Left hindlimb (tissue), 1 donor: ENCODE measurements around the gene ATF4.
"Not testable (repeated sequence)": the region's sequence is repeated elsewhere in the genome, so short reads cannot be mapped to it uniquely, and the experiment has no call there.

Source experiments
- DNase-seq: peaks from one replicate; pipeline ENCODE4 v3.0.0-alpha.2; 2018

Gene ATF4

DNA sequence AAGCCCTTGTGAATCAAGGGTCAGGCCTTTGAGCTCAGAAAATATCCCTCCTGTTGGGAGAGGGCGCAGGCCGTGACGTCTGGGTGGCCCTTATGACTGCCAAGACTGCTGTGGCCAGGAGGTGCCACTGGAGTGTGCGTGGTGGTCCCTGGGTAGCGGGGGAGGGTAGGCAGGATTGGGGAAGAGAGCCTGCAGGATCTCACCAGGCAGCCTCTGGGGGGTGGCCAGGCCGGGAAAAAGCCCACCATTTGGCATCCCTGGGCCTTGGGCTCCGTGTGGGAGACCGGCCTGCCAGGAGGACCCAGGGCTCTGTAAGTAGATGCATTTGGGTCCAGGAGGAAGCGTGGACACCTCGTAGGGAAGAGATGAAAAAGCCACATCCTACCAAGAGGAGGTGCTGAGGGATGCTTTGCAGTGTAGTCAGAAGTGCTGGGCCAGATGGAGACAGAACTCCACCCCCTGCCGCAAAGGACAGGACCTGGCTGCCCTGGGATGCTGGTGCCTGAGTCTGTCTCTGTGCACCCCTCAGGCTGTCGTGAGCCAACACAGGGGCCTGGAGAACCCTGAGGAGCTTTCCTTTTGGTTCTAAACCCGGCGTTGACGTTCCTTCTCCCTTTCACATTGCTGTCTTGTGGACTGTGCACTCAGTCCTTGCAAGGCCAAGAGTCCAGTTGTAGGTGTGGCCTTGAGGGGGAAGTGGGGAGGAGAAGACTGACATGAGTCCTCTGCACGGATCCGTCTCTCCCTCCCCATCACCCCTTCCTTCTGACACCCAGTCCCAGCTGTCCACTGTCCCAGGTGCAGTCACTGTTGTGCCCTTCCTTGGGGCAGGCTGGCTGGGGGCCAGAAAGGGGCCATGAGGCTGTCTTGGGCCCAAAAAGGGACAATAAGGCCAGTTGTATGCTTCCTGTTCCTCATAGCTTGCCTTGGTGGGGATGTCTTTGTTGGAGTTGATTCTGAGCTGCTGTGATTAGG lies 31.0 kb upstream of the ATF4 start:
- no peak for DNase-seq

DNA sequence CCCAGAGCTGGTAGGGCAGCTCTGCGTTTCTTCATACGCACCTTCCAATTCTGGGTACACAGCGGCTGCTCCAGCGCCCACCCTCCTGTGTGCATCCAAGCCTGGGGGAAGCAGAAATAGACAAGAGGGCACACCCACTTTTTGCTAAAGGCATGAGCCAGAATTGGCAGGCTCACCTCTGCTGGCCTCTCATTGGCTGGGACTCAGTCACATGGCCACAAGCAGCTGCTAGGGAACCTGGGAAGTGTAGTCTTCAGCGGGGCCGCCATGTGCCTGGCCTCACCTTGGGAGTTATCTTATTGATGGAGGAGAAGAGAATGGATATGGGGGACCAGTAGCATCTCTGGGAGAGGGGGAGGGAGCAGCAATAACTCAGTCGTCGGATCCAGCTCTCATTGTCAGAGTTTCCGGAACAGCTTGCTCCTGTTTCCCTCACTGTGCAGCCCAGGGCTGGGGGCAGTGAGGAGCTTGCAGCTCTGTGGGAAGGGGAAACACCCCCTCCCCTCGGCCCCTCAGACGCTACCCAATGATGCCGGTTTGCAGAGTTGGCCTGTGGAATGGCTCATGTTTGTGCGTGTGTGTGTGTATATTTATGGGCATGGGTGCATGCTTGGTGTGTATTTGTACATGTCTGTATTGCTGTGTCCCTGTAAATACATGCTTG lies 30.1 kb upstream of the ATF4 start:
- DNase-seq: peak; percentile 79

DNA sequence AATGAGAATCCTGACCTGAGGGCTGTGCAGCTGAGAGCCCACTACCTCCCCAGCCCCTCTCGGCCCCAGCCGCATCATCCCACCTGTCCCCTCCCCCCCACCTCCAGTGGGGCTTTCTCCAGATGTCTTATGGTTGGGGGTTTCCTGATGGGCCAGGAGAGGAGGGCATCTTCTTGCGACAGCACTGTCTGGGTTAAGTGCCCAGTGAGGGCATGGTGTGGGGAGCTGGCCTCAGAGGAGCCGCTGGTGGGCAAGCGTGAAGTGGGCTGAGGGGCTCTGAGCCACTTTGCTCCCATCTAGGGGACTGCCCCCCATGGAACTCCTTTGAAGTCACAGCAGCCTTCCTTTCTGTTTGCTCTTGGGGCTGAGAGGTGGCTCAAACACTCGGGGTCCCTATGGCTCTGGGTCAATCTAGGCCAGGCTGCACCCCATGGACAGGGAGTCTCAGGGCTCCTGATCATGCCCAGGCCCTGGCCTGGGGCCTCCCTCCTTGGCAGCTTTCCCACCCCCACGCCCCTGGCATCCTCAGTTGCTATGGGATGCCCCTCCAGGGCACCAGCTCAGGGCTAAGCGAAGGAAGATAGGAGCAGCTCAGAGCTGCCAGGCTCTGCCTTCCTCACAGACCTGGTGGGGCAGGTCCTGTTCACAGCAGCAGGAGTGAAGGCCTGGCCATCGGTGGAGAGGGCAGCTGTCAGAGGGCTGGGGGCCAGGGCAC lies 29.2 kb upstream of the ATF4 start:
- no peak for DNase-seq

DNA sequence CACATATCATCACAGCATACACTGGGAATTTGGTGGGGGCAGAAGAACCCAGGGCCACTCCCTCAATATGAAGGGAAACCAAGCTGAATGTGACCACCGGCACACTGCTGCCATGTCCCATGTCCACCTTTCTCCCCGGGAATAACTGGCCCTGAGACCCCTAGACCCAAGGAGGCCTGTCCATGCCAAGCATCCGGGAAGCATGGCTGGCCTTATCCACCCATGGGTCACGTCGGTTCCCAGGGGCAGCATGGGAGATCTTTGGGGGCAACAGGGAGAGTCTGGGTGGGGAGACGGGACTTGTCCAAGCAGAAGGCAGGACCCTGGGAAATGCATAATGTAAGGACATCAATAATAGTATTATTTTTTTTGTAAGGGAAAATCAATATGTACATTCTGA lies 28.7 kb upstream of the ATF4 start:
- DNase-seq: no peak

DNA sequence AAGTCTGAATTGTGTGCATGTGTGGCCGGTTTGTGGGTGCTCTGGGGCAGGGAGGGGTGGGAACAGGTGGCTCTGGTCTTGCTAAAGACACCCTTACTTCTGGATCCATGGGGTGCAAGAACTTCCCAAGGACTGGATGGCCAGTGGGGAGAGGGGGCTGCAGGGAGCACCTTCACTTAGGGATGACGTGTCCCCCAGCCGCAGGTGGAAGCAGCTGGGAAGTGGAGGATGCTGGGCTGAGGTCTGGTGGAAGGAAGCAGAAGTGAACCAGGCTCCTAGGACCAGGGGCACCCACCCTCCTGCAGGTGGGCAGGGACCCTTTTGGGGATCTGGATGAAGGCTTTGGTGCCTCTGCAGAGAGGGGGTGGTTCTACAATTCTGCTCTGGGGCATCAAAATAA lies 28.2 kb upstream of the ATF4 start:
- DNase-seq: no peak

DNA sequence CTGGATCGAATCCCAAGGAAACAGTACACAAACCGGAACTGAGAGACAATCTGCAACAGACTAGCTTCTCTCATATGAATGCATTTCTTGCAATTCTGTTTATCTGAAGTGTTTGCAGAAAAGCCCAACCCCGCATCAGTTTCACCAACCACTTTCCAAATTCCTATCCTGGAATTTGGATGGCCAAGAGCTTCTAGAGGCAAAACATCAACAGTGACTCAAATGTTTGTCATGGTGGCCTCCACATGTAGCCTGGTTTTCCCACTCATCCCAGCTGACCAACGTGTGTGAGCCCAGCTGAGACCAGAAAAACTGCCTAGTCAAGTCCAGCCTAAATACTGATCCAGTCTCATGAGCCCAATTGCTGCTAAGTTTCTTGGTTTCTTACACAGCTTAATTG lies 26.6 kb upstream of the ATF4 start:
- DNase-seq: no peak

DNA sequence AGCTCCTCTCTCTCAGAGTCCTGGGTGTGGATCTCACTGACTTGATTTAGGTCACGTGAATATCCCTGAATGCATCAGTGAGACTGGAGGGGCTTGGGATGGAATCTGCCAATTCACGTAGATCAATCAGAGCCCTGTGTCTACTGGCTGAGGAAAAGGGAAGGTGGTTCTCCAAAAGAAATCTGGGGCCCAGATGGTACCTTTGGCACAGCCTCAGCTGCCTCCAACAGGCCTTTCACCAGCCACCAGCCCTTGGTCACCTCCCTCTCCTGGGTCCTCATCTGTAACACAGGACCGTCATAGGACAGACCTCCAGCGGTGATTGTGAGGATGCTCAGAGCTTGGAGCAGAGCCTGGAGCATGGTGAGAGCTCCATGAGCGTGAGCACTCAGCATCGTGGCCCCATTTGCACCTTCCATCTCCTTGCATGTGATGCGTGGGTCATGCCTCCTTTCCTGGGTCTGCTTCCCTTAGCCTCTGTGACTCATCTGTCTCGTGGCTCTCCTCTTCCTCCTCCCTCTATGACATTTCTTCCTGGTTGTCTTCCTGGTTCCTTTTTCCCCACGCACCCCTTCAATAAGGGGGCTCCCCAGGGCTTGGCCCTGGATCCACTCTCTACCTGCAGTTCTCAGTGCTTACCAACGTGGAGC lies 25.8 kb upstream of the ATF4 start:
- no peak for DNase-seq

DNA sequence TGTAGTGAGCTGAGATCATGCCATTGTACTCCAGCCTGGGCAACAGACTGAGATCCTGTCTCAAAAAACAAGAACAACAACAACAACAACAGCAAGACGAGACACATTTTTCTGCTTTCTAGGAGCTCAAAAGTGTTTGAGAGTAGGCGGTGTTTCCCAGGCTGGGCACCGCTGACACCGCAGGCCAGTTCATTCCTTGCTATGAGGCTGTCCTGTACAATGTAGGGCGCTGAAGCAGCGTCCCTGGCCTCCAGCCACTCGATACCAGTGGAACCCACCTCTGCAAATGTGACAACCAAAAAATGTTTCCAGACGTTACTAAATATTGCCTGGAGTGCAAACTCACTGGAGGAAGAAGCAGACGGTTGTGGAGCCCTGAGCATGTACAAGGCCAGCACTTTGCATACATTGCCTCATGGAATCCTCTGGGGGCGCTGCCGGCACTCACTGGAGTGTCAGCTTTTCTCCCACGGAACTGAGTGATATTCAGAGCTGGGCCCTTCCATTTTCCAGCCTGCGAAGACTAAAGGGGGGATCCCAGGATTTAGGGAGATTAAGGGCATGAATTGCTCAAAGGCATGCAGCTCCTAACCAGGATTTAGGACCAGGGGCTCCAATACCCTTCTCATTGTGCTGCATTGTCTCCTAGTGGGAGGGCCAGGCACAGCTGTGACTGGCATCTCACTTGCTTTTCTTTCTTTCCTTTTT lies 24.1 kb upstream of the ATF4 start:
- peak; percentile 71 for DNase-seq

DNA sequence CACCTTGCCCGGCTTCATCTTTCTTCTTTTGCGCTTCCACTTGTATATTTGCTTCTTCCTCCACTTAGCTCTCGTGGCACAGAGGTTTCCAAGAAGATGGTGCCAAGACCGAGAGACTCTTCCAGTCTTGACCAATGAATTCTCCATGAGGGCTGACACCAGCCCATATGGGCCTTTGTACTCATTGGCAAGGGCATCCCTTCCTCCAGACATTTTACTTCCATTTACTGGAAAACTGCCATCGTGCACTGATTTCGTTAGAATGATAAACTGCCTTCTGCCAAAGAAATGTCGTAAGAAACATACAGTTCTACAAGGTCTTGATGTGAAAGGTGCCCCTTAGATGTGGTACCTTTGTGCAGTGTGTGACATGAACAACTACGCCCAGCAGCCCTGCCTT lies 22.9 kb upstream of the ATF4 start:
- no peak for DNase-seq

DNA sequence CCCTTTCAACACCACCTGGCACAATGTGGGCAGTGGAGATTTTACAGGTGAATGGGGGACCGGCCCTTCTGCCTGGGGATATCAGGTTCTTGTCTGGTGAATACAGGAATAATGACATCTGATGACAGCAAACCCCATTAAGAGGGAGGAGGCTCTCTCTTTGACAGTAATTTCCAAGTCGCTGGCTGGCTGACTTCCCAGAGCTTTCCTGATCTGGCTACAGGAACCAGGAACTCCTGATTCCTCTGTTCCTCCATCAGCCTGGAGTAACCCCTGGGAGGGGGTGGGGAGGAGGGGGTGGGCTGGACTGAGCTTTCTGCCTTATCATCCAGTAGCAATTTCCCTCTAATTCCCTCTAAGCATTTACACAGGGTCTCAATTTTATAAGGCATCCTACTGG lies 22.0 kb upstream of the ATF4 start:
- DNase-seq: no peak

DNA sequence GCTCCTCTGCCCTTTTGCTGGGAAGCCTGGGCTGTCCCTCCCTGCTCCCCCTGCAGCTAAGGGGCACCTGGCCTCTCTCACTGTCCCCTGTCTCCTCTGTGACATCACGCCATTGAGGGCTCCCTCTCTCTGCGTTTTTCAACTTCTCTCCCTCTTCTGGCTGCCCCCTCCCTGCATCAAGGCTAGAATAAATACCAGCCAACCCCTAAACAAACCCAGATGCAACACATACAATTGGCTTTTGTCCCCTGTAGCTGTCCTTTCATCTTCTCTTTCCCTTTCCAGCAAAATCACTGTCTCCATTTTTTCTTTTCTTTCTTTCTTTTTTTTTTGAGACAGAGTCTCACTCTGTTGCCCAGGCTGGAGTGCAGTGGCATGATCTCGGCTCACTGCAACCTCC lies 21.6 kb upstream of the ATF4 start:
- no peak for DNase-seq

DNA sequence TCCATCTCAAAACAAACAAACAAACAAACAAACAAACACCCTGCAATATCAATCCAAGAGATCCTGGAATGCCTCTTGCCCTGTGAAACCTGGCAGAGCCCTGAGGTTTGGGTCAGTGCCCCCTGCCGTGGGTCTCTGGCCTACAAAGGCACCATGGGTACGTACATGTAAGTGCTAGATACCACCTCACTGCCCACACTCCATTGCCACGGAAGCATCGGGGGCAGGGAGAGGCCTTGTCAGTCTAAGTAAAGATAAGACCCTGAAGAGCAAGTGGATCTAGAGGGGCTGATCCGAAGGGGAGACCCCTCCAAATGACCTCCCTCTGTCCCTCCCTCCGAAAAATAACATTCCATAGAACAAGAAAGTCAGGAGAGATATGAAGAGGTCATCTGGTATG lies 20.3 kb upstream of the ATF4 start:
- DNase-seq: no peak

DNA sequence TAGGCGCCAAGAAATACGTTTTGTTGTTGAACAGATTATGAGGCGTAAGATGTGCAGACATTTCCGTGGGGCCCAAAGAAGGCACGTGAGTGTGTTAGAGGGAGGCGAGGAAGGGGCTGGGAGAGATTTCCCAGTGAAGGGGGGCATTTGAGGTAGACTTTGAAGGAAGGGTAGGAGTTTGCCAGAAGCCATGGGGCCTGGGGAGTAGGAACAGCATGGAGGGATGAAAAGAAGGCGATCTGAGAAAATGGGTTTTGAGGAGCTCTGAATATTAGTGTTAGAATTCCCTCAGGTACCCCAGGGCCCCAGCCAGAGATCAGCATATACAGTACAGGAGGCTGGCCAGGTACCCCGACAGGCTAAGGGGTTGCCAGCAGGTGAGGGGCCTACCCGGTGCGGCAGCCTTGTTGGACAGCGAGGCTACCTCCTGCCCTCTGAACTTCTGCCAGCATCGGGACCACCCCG lies 18.7 kb upstream of the ATF4 start:
- no peak for DNase-seq

DNA sequence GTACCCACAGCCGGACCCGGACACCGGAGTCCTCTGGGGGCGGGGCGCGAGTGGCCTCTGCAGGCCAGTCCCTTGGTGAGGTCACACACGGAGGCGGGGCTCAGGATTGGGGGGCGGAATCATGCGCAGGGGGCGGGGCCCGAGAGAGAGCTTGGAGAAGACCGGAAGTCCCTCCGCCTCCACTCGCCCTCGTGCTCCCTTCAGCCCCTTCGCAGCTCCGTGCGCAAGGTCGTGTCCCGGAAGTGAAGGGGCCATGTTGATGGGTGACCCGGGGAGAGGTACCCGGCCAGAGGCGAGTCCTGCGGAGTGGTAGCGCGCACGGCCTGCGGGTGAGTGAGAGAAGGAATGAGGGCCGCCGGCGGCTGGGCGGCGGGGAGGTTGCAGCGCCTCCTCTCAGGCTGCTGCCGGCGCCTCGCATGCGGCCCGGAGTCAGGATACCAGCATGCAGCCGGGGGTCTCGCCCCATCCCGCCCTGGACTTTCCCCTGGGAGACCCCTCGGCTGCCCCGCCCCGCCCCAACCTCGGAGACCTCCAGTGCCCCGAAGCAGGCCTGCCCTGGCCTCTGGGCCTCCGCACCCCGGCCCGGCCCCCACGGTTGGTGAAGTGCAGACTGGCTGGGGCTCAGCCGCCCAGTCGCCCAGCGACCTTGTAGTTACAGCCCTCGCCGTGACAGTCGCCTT lies 18.1 kb upstream of the ATF4 start, which contains the start of gene MIEF1:
MIEF1 (plus strand) TSS at position 182 of the 680 bp plus-strand sequence. CDS start 9,005 bp downstream, outside the sequence.
- peak; percentile 98 for DNase-seq

DNA sequence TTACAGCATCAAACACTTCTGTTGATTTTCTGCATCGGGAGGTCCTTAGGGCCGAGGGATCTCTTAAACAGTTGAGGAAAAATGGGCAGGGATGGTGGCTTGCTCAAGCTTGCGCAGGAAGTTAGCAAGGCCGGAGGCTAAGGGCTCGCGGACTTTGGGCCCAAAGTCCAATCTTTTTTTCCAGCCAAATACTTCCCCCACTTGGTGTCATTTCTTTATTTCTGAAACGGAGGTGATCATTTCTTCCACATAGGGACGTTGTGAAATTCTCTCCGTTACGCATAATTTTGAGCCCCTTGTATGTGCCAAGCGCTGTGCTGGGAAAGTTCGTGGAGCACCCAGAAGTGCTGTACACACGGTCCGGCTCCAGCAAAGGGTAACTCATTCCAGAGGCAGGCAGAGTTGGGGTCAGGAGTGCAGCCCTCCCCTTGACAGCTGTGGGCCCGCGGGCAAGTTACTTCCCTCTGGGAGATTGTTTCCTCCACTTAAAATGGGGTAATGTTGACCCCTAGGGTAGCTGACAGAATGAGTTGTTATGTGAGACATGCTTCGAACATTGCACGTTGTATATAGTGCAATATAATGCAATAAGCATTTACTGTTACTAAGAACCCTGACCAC lies 17.5 kb upstream of the ATF4 start:
- no peak for DNase-seq

DNA sequence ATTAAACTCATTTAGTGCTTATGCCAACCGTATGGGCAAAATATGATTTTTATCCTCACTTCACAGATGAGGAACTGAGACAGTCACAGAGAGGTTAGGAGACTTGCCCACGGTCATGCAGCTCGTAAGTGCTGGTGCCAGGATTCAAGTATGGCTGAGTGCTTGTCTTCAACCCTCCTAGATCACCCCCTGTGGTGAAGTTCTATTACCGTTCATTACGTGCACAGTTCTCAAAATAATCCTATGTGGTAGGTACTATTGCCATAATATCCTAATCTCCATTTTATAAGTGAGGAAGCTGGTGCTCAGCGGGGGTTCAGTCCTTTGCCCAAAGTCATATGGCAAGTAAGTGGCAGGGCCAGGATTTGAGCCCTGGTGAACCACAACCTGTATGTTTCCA lies 16.7 kb upstream of the ATF4 start:
- DNase-seq: no peak

DNA sequence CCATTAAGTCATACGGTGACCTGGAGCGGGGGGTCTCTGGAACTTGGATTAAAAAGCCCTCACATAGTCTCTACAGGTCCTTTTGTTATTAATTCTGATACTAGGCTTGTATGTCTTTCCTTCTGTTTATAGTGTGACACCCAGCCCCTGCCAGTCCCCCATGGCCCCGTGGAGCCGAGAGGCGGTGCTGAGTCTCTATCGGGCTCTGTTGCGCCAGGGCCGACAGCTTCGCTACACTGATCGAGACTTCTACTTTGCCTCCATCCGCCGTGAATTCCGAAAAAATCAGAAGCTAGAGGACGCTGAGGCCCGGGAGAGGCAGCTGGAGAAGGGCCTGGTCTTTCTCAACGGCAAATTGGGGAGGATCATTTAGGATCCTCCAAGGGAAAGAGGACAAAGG lies 16.3 kb upstream of the ATF4 start:
- DNase-seq: no peak

DNA sequence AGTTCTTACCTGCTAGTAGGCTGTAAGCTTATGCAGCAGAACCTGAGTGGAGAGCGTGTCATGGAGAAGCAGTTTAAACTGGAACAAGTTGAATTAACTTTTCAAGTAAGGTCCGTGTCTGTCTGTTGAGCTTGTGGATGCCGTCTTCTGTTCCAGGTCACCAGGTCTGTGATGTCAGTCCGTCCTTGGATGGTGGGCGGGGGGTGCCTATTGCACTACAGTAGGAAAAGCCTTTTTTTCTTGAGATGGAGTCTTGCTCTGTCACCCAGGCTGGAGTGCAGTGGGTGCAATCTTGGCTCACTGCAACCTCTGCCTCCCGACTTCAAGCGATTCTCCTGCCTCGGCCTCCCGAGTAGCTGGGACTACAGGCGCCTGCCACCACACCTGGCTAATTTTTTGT lies 13.3 kb upstream of the ATF4 start:
- not testable (repeated sequence) for DNase-seq

DNA sequence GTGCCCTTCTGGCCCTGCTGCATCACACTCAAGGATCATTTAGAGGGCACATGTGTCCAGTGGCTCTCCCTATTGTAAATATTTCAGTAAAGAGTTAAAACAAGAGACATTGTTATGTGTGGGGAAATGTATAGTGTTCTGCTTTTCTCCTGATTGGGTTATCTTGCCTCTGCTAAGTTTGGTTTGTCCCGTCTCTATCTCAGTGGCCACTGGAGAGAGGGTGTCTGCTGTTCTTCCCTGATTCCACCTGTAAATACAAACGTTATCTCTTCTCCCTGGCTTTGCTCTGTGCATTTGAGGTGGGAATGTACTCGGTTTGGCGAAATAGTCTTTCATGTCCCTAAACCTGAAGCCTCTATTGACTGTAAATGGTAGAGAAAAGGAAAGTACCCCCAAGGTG lies 12.0 kb upstream of the ATF4 start:
- DNase-seq: no peak

DNA sequence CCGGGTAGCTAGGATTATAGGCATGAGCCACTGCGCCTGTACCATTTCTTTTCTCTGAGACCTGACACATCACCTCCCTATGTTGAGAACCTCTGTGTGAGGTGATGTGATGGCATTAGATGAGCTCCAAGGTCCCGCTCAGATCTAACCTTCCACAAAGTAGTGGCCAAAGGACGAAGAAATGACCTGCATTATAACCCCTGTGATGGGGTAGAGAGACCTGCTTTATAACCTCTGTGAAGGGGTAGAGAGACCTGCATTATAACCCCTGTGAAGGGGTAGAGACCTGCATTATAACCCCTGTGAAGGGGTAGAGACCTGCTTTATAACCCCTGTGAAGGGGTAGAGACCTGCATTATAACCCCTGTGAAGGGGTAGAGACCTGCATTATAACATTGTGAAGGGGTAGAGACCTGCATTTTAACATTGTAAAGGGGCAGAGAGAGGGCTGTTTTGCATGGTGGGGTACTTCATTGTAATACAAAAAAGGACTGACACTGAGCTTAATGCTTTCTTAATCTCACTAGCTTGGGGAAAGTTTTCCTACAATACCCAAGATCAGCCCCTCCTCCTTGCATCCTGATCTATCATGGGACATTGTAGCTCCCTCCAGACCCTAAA lies 9.7 kb upstream of the ATF4 start:
- DNase-seq: no peak

DNA sequence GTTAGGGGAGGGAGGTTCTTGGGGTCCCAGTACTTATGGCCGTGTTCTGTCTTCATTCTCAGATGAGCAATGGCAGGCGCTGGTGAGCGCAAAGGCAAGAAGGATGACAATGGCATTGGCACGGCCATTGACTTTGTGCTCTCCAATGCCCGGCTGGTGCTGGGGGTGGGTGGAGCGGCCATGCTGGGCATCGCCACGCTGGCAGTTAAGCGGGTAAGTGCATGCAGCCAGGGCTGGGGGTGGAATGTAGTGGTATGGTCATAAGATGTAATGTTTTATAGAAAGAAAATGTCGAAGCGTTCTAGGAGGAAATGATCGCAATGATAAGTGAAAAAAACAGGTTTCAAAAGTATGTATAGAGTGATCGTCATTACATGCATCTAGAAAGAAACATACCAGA lies 9.1 kb upstream of the ATF4 start:
- DNase-seq: no peak
